Fibroblast of lung (primary cell): ENCODE results near the gene ARID4A.

Source experiments
- CTCF ChIP-seq, 2 donors: IDR thresholded peaks in 1 of 2; conservative IDR thresholded peaks in 1 of 2; 1 replicate in 1 of 2; 2 replicates in 1 of 2; pipeline ENCODE4 v1.5.1; 2011 to 2012; ENCODE audit warnings: low read length in 2 of 2, control low read depth in 1 of 2, inconsistent platforms in 1 of 2, low read depth in 1 of 2, mild to moderate bottlenecking in 1 of 2
- EZH2 ChIP-seq: IDR thresholded peaks from 2 replicates; pipeline ENCODE4 v1.5.1; 2012; ENCODE audit warnings: low read length, control low read depth, mild to moderate bottlenecking; ENCODE audit errors: missing control alignments

- TF ChIP-seq CTCF (conservative IDR thresholded peaks at IDR 0.05 in 1 of 2, IDR thresholded peaks at IDR 0.05 in 1 of 2; ENCODE audit: low read depth in 1 of 2, low read length in 2 of 2): no peak
- no peak for TF ChIP-seq EZH2
Measured at GRCh38 chr14:58280954-58281787, 17.2 kb upstream of the ARID4A start.
